ENCODE data around the gene MTHFD1L. TPM values are rescaled to one million over a fixed set of nuclear protein-coding genes. Genes with fewer than 3 reads are reported as not detected.

MTHFD1L gene
- total and polyA plus RNA-seq, 2 donors (not counting 1 experiment from before 2014, with no cell fraction given), result 36.1 to 48.9 TPM

GRCh38 chr6:151143337-151143736 lies 277.8 kb downstream of the MTHFD1L start:
- no peak for DNase-seq (ENCODE audit: low read depth in 2 of 2)
- TF ChIP-seq, protein P1, sequence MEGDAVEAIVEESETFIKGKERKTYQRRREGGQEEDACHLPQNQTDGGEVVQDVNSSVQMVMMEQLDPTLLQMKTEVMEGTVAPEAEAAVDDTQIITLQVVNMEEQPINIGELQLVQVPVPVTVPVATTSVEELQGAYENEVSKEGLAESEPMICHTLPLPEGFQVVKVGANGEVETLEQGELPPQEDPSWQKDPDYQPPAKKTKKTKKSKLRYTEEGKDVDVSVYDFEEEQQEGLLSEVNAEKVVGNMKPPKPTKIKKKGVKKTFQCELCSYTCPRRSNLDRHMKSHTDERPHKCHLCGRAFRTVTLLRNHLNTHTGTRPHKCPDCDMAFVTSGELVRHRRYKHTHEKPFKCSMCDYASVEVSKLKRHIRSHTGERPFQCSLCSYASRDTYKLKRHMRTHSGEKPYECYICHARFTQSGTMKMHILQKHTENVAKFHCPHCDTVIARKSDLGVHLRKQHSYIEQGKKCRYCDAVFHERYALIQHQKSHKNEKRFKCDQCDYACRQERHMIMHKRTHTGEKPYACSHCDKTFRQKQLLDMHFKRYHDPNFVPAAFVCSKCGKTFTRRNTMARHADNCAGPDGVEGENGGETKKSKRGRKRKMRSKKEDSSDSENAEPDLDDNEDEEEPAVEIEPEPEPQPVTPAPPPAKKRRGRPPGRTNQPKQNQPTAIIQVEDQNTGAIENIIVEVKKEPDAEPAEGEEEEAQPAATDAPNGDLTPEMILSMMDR (conservative IDR thresholded peaks at IDR 0.05 in 1 of 2, IDR thresholded peaks at IDR 0.05 in 1 of 2; ENCODE audit: low read depth in 1 of 2, low read length in 2 of 2), result no peak
- no peak for TF ChIP-seq EZH2 (IDR thresholded peaks at IDR 0.05; ENCODE audit: low read length, missing control alignments)

GRCh38 chr6:151143806-151144205 lies 278.3 kb downstream of the MTHFD1L start:
- Histone ChIP-seq H3K4me1 (ENCODE audit: control insufficient read depth, extremely low read depth, insufficient read depth, low read length) (no peaks in the 10 kb centered on the region), H3K9me3 (ENCODE audit: control insufficient read depth, insufficient read depth, low read depth, low read length) (no peaks in the 10 kb centered on the region), H3K9ac (ENCODE audit: insufficient read depth, low read length) (no peak overlapping the region), H4K20me1 (ENCODE audit: control insufficient read depth, extremely low read depth, insufficient read depth, low read length) (no peaks in the 10 kb centered on the region), H3K4me2 (ENCODE audit: extremely low read depth, insufficient read depth, low read length) (no peak overlapping the region), H3K4me3 (replicated peaks in 1 of 4; ENCODE audit: control extremely low read depth in 1 of 4, insufficient read depth in 1 of 4, low read depth in 3 of 4, low read length in 4 of 4) (no peak overlapping the region), H2AFZ (ENCODE audit: low read length) (no peak overlapping the region), H3K79me2 (ENCODE audit: control insufficient read depth, insufficient read depth, low read length) (no peaks in the 10 kb centered on the region), H3K36me3 (ENCODE audit: control insufficient read depth, insufficient read depth, low read length) (no peaks in the 10 kb centered on the region), H3K27ac (ENCODE audit: insufficient read depth, low read length) (no peak overlapping the region), H3K27me3 (ENCODE audit: control insufficient read depth, insufficient read depth, low read length) (no peaks in the 10 kb centered on the region)
- no peak for DNase-seq (ENCODE audit: low read depth in 2 of 2)
- TF ChIP-seq, protein P1 (conservative IDR thresholded peaks at IDR 0.05 in 1 of 2, IDR thresholded peaks at IDR 0.05 in 1 of 2; ENCODE audit: low read depth in 1 of 2, low read length in 2 of 2), result no peak
- no peak for TF ChIP-seq EZH2 (IDR thresholded peaks at IDR 0.05; ENCODE audit: low read length, missing control alignments)

More at GRCh38 chr6:151143337-151143736, 277.8 kb downstream of the MTHFD1L start:
- H2AFZ ChIP-seq (ENCODE audit: low read length), result no peak overlapping the region
- no peaks in the 10 kb centered on the region for H3K36me3 ChIP-seq (ENCODE audit: control insufficient read depth, insufficient read depth, low read length)
- no peaks in the 10 kb centered on the region for H3K79me2 ChIP-seq (ENCODE audit: control insufficient read depth, insufficient read depth, low read length)
- no peaks in the 10 kb centered on the region for H3K4me1 ChIP-seq (ENCODE audit: control insufficient read depth, extremely low read depth, insufficient read depth, low read length)
- no peak overlapping the region for H3K4me3 ChIP-seq (replicated peaks in 1 of 4; ENCODE audit: control extremely low read depth in 1 of 4, insufficient read depth in 1 of 4, low read depth in 3 of 4, low read length in 4 of 4)
- no peaks in the 10 kb centered on the region for H3K9me3 ChIP-seq (ENCODE audit: control insufficient read depth, insufficient read depth, low read depth, low read length)
- no peaks in the 10 kb centered on the region for H4K20me1 ChIP-seq (ENCODE audit: control insufficient read depth, extremely low read depth, insufficient read depth, low read length)
- H3K27me3 ChIP-seq (ENCODE audit: control insufficient read depth, insufficient read depth, low read length), result no peaks in the 10 kb centered on the region
- H3K9ac ChIP-seq (ENCODE audit: insufficient read depth, low read length), result no peak overlapping the region
- H3K27ac ChIP-seq (ENCODE audit: insufficient read depth, low read length), result no peak overlapping the region
- no peak overlapping the region for H3K4me2 ChIP-seq (ENCODE audit: extremely low read depth, insufficient read depth, low read length)

- no peaks in the 10 kb centered on the region for H4K20me1 ChIP-seq (ENCODE audit: control insufficient read depth, extremely low read depth, insufficient read depth, low read length)
Measured at GRCh38 chr6:151147118-151147832, 281.8 kb downstream of the MTHFD1L start.

More at GRCh38 chr6:151147118-151147832, 281.8 kb downstream of the MTHFD1L start:
- Histone ChIP-seq H3K4me3 (replicated peaks in 1 of 4; ENCODE audit: control extremely low read depth in 1 of 4, insufficient read depth in 1 of 4, low read depth in 3 of 4, low read length in 4 of 4) (no peak overlapping the region), H3K27me3 (ENCODE audit: control insufficient read depth, insufficient read depth, low read length) (no peaks in the 10 kb centered on the region), H2AFZ (ENCODE audit: low read length) (no peak overlapping the region), H3K9me3 (ENCODE audit: control insufficient read depth, insufficient read depth, low read depth, low read length) (no peaks in the 10 kb centered on the region), H3K27ac (ENCODE audit: insufficient read depth, low read length) (no peak overlapping the region), H3K79me2 (ENCODE audit: control insufficient read depth, insufficient read depth, low read length) (no peaks in the 10 kb centered on the region), H3K4me1 (ENCODE audit: control insufficient read depth, extremely low read depth, insufficient read depth, low read length) (no peaks in the 10 kb centered on the region), H3K9ac (ENCODE audit: insufficient read depth, low read length) (no peak overlapping the region), H3K36me3 (ENCODE audit: control insufficient read depth, insufficient read depth, low read length) (no peaks in the 10 kb centered on the region), H3K4me2 (ENCODE audit: extremely low read depth, insufficient read depth, low read length) (no peak overlapping the region)
- TF ChIP-seq, protein P1 (conservative IDR thresholded peaks at IDR 0.05 in 1 of 2, IDR thresholded peaks at IDR 0.05 in 1 of 2; ENCODE audit: low read depth in 1 of 2, low read length in 2 of 2), result no peak
- TF ChIP-seq EZH2 (IDR thresholded peaks at IDR 0.05; ENCODE audit: low read length, missing control alignments), result no peak
- DNase-seq (ENCODE audit: low read depth in 2 of 2), result no peak

Data from fibroblast of lung (primary cell).